Upper lobe of left lung (tissue), 6 donors: ENCODE data around the gene BHLHA9. TPM values are rescaled to one million over a fixed set of nuclear protein-coding genes. Genes with fewer than 3 reads are reported as not detected.

Experiments
- ATAC-seq, 2 donors: fragments of 200-7000 bp; cut with Tn5 transposase; one replicate each; pipeline ENCODE4 v1.9.1; 2022; ENCODE audit warnings: mild to moderate bottlenecking in 2 of 2, moderate library complexity in 2 of 2; ENCODE audit not compliant: low FRiP score in 2 of 2
- DNase-seq, 2 donors: peaks; one replicate each; pipeline ENCODE4 v3.0.0-alpha.2; 2019 to 2020
- H3K27ac ChIP-seq, 4 donors: fragments of 200-600 bp; sonication (generic); one replicate each; pipeline ENCODE4 v1.5.1; 2016 to 2019
- H3K27me3 ChIP-seq, 4 donors: fragments of 200-600 bp; sonication (generic); one replicate each; pipeline ENCODE4 v1.5.1; 2017 to 2019
- H3K36me3 ChIP-seq, 4 donors: fragments of 200-600 bp; sonication (generic); one replicate each; pipeline ENCODE4 v1.5.1; 2016 to 2019
- H3K4me1 ChIP-seq, 4 donors: fragments of 200-600 bp; sonication (generic); one replicate each; pipeline ENCODE4 v1.5.1; 2018 to 2019
- H3K4me3 ChIP-seq, 4 donors: fragments of 200-600 bp; sonication (generic); one replicate each; pipeline ENCODE4 v1.5.1; 2017 to 2019; ENCODE audit warnings: mild to moderate bottlenecking in 2 of 4, moderate library complexity in 1 of 4
- H3K9me3 ChIP-seq, 4 donors: fragments of 200-600 bp; sonication (generic); one replicate each; pipeline ENCODE4 v1.5.1; 2018 to 2019
- CTCF ChIP-seq, 6 experiments: fragments of 450-650 bp in 4 of 6; fragments of 200-600 bp in 2 of 6; sonication (generic) in 2 of 6; IDR thresholded peaks; one replicate each; pipeline ENCODE4 v1.5.1; 2016 to 2019; ENCODE audit warnings: antibody characterized with exemption in 6 of 6
- EP300 ChIP-seq, 4 donors: sonication (generic); formaldehyde crosslinking; IDR thresholded peaks; one replicate each; pipeline ENCODE4 v1.5.1; 2017; ENCODE audit warnings: antibody characterized with exemption in 4 of 4, control low read depth in 2 of 4
- POLR2A ChIP-seq, 4 donors: fragments of 450-650 bp; IDR thresholded peaks; one replicate each; pipeline ENCODE4 v1.5.1; 2016 to 2017; ENCODE audit warnings: antibody characterized with exemption in 4 of 4, mild to moderate bottlenecking in 2 of 4
- POLR2AphosphoS5 ChIP-seq, 2 donors: sonication (generic); formaldehyde crosslinking; IDR thresholded peaks; one replicate each; pipeline ENCODE4 v1.5.1; 2017; ENCODE audit warnings: antibody characterized with exemption in 2 of 2
- WGBS, 2 donors: methylation state at CpG; one replicate each; pipeline ENCODE4 v1.1.5; 2017 to 2018; 5-methylcytosine and 5-hydroxymethylcytosine counted together
- total RNA-seq, 6 donors: library from RNA; depleted of rRNA in 4 of 6; stranded (reverse); fragments of >200 nt in 4 of 6; gene quantifications; one replicate each; pipeline versions ENCODE4 v1.1.0 to v1.2.1, GENCODE V29; 2016 to 2021
- donor health status: DM: no; HTN: no; CAD: no; lungs with moderate emphysema.
- donor health status: DM: no; HTN: yes; CAD: no; lungs with severe emphysema.

BHLHA9 gene
- total RNA-seq, 6 donors from 2014 or later = not detected

- 17% methylated on average over 15 of the region's 42 CpGs; no CpG with 5 or more reads in 1 of the 2 donors for WGBS, 2 donors
- Histone ChIP-seq H3K36me3 (no peaks in the 10 kb centered on the region), H3K9me3 (no peaks in the 10 kb centered on the region), H3K4me1 (peaks cover 14 to 35% (median 19%) of the 10 kb centered on the region in 4 donors), H3K27ac (no peak overlapping the region), H3K27me3 (peaks cover 0 to 24% (median 11%) of the 10 kb centered on the region in 4 donors), H3K4me3 (no peak overlapping the region)
- no peak for TF ChIP-seq CTCF (IDR thresholded peaks at IDR 0.05)
- DNase-seq (no peak), ATAC-seq (no peak)
These were observed 783 bp downstream of the BHLHA9 start for GRCh38 chr17:1271030-1271423.

- ATAC-seq = no peak
- Histone ChIP-seq H3K9me3 (no peaks in the 10 kb centered on the region), H3K27me3 (peaks cover 0 to 24% (median 11%) of the 10 kb centered on the region in 4 donors), H3K36me3 (no peaks in the 10 kb centered on the region), H3K4me3 (no peak overlapping the region), H3K4me1 (peaks cover 18 to 39% (median 22%) of the 10 kb centered on the region in 4 donors), H3K27ac (no peak overlapping the region)
- TF ChIP-seq POLR2AphosphoS5 (IDR thresholded peaks at IDR 0.05) = no peak
- no peak for TF ChIP-seq EP300 (IDR thresholded peaks at IDR 0.05)
- TF ChIP-seq POLR2A (IDR thresholded peaks at IDR 0.05) = no peak
- no peak for TF ChIP-seq CTCF (IDR thresholded peaks at IDR 0.05)
- no peak for DNase-seq
- WGBS, 2 donors = 58 to 74% methylated on average over 14 to 18 of the region's 18 CpGs
These were observed 1.2 kb downstream of the BHLHA9 start for GRCh38 chr17:1271441-1271840.

GRCh38 chr17:1272701-1273100 is 2.5 kb downstream of the BHLHA9 start:
- Histone ChIP-seq H3K9me3 (no peaks in the 10 kb centered on the region), H3K4me3 (no peak overlapping the region), H3K36me3 (no peaks in the 10 kb centered on the region), H3K27ac (no peak overlapping the region), H3K27me3 (peaks cover 0 to 24% (median 11%) of the 10 kb centered on the region in 4 donors), H3K4me1 (peaks cover 14 to 34% (median 16%) of the 10 kb centered on the region in 4 donors)
- no peak for DNase-seq
- TF ChIP-seq CTCF (IDR thresholded peaks at IDR 0.05) (no peak), EP300 (IDR thresholded peaks at IDR 0.05) (no peak), POLR2AphosphoS5 (IDR thresholded peaks at IDR 0.05) (no peak), POLR2A (IDR thresholded peaks at IDR 0.05) (no peak)
- ATAC-seq = no peak
- WGBS, 2 donors = 76% methylated on average over 12 of the region's 12 CpGs; no CpG with 5 or more reads in 1 of the 2 donors

- Histone ChIP-seq H3K4me1 (peaks cover 12 to 29% (median 13%) of the 10 kb centered on the region in 4 donors), H3K9me3 (no peaks in the 10 kb centered on the region), H3K27me3 (peaks cover 0 to 24% (median 11%) of the 10 kb centered on the region in 4 donors), H3K27ac (no peak overlapping the region), H3K4me3 (no peak overlapping the region), H3K36me3 (no peaks in the 10 kb centered on the region)
- no peak for TF ChIP-seq CTCF (IDR thresholded peaks at IDR 0.05)
- no peak for TF ChIP-seq POLR2A (IDR thresholded peaks at IDR 0.05)
- no peak for TF ChIP-seq EP300 (IDR thresholded peaks at IDR 0.05)
- TF ChIP-seq POLR2AphosphoS5 (IDR thresholded peaks at IDR 0.05) = no peak
- ATAC-seq = no peak
- WGBS, 2 donors = 70 to 87% methylated on average over 13 of the region's 13 CpGs
- no peak for DNase-seq
These were observed 3.4 kb downstream of the BHLHA9 start for GRCh38 chr17:1273492-1274244.

GRCh38 chr17:1274245-1274608 is 4.0 kb downstream of the BHLHA9 start:
- Histone ChIP-seq H3K27me3 (peaks cover 0 to 24% (median 11%) of the 10 kb centered on the region in 4 donors), H3K36me3 (no peaks in the 10 kb centered on the region), H3K4me1 (peaks cover 8 to 24% (median 10%) of the 10 kb centered on the region in 4 donors), H3K9me3 (no peaks in the 10 kb centered on the region), H3K27ac (no peak overlapping the region), H3K4me3 (no peak overlapping the region)
- no peak for ATAC-seq
- TF ChIP-seq POLR2AphosphoS5 (IDR thresholded peaks at IDR 0.05) = no peak
- no peak for TF ChIP-seq CTCF (IDR thresholded peaks at IDR 0.05)
- no peak for TF ChIP-seq EP300 (IDR thresholded peaks at IDR 0.05)
- no peak for TF ChIP-seq POLR2A (IDR thresholded peaks at IDR 0.05)
- DNase-seq = no peak
- WGBS, 2 donors = 84% methylated on average over 6 of the region's 6 CpGs
